GM12875 (cell line): ENCODE measurements around the gene LIMA1.

Experiments used
- H3K4me3 ChIP-seq: one replicate; pipeline ENCODE4 v1.5.1; 2011; ENCODE audit warnings: low read depth, low read length, control low read depth
- TF ChIP-seq, protein P1 (sequence below): IDR thresholded peaks from 2 replicates; pipeline ENCODE4 v1.5.1; 2011; ENCODE audit warnings: low read depth, mild to moderate bottlenecking, control low read depth, inconsistent platforms, low read length, moderate library complexity, borderline replicate concordance; ENCODE audit not compliant: insufficient read depth

Gene LIMA1

DNA sequence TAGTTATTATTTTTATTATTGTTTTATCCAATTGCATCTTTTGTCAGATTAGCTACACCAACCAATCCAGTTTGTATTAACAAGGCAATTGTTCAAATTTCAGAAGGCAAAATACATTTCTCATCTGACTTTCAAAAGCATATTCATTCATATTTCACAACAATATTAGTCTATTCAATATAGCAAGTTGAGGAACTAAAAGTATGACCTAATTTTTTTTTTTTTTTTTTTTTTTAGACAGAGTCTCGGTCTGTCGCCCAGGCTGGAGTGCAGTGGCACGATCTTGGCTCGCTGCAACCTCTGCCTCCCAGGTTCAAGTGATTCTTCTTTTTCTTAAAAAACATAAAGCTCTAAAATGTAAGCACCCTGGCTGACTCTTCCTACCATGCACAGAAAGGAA lies 154.0 kb downstream of the LIMA1 start:
- no peak overlapping the region for H3K4me3 ChIP-seq

DNA sequence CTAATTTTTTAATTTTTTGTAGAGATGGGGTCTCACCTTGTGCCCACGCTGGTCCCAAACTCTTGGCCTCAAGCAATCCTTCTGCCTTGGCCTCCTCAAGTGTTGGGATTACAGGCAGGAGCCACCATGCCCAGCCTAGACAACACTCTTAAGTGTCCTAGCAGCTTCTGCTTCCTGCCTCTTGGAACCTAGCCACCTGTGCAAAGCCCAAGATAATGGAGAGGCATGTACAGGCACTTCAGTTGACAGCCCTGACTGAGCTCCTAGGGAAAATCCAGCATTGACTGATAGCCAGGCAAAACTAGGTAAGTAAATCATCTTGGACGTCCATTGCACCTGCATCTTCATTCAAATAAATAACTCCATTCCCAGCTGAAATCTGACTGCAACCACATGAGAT lies 155.8 kb downstream of the LIMA1 start:
- TF ChIP-seq, protein P1, sequence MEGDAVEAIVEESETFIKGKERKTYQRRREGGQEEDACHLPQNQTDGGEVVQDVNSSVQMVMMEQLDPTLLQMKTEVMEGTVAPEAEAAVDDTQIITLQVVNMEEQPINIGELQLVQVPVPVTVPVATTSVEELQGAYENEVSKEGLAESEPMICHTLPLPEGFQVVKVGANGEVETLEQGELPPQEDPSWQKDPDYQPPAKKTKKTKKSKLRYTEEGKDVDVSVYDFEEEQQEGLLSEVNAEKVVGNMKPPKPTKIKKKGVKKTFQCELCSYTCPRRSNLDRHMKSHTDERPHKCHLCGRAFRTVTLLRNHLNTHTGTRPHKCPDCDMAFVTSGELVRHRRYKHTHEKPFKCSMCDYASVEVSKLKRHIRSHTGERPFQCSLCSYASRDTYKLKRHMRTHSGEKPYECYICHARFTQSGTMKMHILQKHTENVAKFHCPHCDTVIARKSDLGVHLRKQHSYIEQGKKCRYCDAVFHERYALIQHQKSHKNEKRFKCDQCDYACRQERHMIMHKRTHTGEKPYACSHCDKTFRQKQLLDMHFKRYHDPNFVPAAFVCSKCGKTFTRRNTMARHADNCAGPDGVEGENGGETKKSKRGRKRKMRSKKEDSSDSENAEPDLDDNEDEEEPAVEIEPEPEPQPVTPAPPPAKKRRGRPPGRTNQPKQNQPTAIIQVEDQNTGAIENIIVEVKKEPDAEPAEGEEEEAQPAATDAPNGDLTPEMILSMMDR, result no peak
- no peak overlapping the region for H3K4me3 ChIP-seq

More for the DNA sequence above, 154.0 kb downstream of the LIMA1 start:
- TF ChIP-seq, protein P1, result no peak
